Liver (tissue), 3 donors: ENCODE measurements around the gene TRPC4AP.

Experiments used
- EGR1 ChIP-seq, 2 donors: IDR thresholded peaks; 2 replicates each; pipeline ENCODE4 v1.6.1; 2016 to 2018; ENCODE audit warnings: antibody characterized with exemption in 2 of 2, low read depth in 2 of 2
- FOXA1 ChIP-seq: IDR thresholded peaks from 2 replicates; pipeline ENCODE4 v1.6.1; 2016; ENCODE audit warnings: antibody characterized with exemption
- GABPA ChIP-seq, 2 donors: IDR thresholded peaks in 1 of 2; conservative IDR thresholded peaks in 1 of 2; 2 replicates each; pipeline ENCODE4 v1.6.1; 2016; ENCODE audit warnings: antibody characterized with exemption in 2 of 2, mild to moderate bottlenecking in 1 of 2, moderate library complexity in 1 of 2
- NR2F2 ChIP-seq: IDR thresholded peaks from 2 replicates; pipeline ENCODE4 v1.6.1; 2016; ENCODE audit warnings: antibody characterized with exemption
- RAD21 ChIP-seq, 2 donors: IDR thresholded peaks; 2 replicates each; pipeline ENCODE4 v1.6.1; 2016; ENCODE audit warnings: antibody characterized with exemption in 2 of 2, mild to moderate bottlenecking in 2 of 2
- SP1 ChIP-seq: IDR thresholded peaks from 2 replicates; pipeline ENCODE4 v1.6.1; 2018; ENCODE audit warnings: antibody characterized with exemption, mild to moderate bottlenecking
- TAF1 ChIP-seq: conservative IDR thresholded peaks from 2 replicates; pipeline ENCODE4 v1.6.1; 2016; ENCODE audit warnings: antibody characterized with exemption, mild to moderate bottlenecking
- YY1 ChIP-seq: IDR thresholded peaks from 2 replicates; pipeline ENCODE4 v1.6.1; 2016; ENCODE audit warnings: antibody characterized with exemption, mild to moderate bottlenecking
- TF ChIP-seq, protein P1 (sequence below): fragments of 150-350 bp; IDR thresholded peaks from 2 replicates; pipeline ENCODE4 v1.5.1; 2017; ENCODE audit warnings: improper control_type of control experiment, low read depth, low read length; ENCODE audit not compliant: missing input control
- TF ChIP-seq, protein P2 (sequence below): IDR thresholded peaks from 2 replicates; pipeline ENCODE4 v1.6.1; 2016; ENCODE audit warnings: antibody characterized with exemption
- TF ChIP-seq, protein P3 (sequence below): IDR thresholded peaks from 2 replicates; pipeline ENCODE4 v1.6.1; 2016; ENCODE audit warnings: antibody characterized with exemption
- TF ChIP-seq, protein P4 (sequence below): IDR thresholded peaks from 2 replicates; pipeline ENCODE4 v1.6.1; 2016; ENCODE audit warnings: antibody characterized with exemption, mild to moderate bottlenecking
- TF ChIP-seq, protein P5 (sequence below): IDR thresholded peaks from 2 replicates; pipeline ENCODE4 v1.6.1; 2016; ENCODE audit warnings: antibody characterized with exemption
- donor health status: healthy.
- donor health status: healthy.

DNA sequence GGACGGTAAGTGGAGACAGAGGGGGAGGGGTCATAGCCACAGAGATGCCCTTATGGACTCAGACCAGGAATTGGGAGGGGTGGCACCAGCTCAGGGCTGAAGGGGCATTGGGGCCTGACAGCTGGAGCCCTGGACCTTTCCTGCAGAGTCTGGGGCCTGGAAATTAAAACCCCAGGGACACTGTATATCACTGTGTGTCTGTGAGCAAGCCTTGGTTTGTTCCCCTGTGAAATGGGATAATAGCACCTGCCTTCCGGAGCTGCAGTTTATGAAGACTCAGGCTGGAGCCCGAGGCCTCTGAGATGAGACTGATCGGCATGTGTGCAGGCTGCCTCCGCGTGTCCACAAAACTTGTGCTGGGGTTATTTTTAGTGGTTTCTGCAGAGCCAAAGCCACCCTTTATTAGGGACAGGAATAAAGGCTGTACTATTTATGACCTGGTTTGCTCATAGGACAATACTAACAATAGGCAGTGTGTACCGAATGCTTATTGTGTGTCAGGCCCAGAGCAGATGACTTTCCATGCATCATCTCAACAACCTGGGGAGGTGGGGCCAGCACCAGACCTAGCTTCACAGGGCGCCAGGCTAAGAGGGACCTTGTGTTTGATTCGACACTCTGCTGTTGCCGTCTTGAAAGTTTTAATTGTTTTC lies 114.4 kb downstream of the TRPC4AP start:
- no peak for TF ChIP-seq RAD21 (IDR thresholded peaks at IDR 0.05)
- TF ChIP-seq, protein P1, sequence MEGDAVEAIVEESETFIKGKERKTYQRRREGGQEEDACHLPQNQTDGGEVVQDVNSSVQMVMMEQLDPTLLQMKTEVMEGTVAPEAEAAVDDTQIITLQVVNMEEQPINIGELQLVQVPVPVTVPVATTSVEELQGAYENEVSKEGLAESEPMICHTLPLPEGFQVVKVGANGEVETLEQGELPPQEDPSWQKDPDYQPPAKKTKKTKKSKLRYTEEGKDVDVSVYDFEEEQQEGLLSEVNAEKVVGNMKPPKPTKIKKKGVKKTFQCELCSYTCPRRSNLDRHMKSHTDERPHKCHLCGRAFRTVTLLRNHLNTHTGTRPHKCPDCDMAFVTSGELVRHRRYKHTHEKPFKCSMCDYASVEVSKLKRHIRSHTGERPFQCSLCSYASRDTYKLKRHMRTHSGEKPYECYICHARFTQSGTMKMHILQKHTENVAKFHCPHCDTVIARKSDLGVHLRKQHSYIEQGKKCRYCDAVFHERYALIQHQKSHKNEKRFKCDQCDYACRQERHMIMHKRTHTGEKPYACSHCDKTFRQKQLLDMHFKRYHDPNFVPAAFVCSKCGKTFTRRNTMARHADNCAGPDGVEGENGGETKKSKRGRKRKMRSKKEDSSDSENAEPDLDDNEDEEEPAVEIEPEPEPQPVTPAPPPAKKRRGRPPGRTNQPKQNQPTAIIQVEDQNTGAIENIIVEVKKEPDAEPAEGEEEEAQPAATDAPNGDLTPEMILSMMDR, result no peak
- no peak for TF ChIP-seq YY1
- TF ChIP-seq EGR1 (IDR thresholded peaks at IDR 0.05; ENCODE audit: low read depth in 2 of 2), result no peak
- TF ChIP-seq TAF1, result no peak
- TF ChIP-seq, protein P2, sequence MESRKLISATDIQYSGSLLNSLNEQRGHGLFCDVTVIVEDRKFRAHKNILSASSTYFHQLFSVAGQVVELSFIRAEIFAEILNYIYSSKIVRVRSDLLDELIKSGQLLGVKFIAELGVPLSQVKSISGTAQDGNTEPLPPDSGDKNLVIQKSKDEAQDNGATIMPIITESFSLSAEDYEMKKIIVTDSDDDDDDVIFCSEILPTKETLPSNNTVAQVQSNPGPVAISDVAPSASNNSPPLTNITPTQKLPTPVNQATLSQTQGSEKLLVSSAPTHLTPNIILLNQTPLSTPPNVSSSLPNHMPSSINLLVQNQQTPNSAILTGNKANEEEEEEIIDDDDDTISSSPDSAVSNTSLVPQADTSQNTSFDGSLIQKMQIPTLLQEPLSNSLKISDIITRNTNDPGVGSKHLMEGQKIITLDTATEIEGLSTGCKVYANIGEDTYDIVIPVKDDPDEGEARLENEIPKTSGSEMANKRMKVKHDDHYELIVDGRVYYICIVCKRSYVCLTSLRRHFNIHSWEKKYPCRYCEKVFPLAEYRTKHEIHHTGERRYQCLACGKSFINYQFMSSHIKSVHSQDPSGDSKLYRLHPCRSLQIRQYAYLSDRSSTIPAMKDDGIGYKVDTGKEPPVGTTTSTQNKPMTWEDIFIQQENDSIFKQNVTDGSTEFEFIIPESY, result no peak
- TF ChIP-seq NR2F2, result no peak
- TF ChIP-seq, protein P3, sequence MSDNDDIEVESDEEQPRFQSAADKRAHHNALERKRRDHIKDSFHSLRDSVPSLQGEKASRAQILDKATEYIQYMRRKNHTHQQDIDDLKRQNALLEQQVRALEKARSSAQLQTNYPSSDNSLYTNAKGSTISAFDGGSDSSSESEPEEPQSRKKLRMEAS, result no peak
- TF ChIP-seq SP1, result no peak
- TF ChIP-seq, protein P4, sequence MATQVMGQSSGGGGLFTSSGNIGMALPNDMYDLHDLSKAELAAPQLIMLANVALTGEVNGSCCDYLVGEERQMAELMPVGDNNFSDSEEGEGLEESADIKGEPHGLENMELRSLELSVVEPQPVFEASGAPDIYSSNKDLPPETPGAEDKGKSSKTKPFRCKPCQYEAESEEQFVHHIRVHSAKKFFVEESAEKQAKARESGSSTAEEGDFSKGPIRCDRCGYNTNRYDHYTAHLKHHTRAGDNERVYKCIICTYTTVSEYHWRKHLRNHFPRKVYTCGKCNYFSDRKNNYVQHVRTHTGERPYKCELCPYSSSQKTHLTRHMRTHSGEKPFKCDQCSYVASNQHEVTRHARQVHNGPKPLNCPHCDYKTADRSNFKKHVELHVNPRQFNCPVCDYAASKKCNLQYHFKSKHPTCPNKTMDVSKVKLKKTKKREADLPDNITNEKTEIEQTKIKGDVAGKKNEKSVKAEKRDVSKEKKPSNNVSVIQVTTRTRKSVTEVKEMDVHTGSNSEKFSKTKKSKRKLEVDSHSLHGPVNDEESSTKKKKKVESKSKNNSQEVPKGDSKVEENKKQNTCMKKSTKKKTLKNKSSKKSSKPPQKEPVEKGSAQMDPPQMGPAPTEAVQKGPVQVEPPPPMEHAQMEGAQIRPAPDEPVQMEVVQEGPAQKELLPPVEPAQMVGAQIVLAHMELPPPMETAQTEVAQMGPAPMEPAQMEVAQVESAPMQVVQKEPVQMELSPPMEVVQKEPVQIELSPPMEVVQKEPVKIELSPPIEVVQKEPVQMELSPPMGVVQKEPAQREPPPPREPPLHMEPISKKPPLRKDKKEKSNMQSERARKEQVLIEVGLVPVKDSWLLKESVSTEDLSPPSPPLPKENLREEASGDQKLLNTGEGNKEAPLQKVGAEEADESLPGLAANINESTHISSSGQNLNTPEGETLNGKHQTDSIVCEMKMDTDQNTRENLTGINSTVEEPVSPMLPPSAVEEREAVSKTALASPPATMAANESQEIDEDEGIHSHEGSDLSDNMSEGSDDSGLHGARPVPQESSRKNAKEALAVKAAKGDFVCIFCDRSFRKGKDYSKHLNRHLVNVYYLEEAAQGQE, result no peak
- TF ChIP-seq GABPA (IDR thresholded peaks at IDR 0.05 in 1 of 2, conservative IDR thresholded peaks at IDR 0.05 in 1 of 2), result no peak
- TF ChIP-seq, protein P5, sequence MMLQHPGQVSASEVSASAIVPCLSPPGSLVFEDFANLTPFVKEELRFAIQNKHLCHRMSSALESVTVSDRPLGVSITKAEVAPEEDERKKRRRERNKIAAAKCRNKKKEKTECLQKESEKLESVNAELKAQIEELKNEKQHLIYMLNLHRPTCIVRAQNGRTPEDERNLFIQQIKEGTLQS, result no peak
- TF ChIP-seq FOXA1, result no peak
